Osteocyte (in vitro differentiated cells): ENCODE measurements around the gene ABCG1. TPM values are rescaled to one million over a fixed set of nuclear protein-coding genes. Genes with fewer than 3 reads are reported as not detected.

Source experiments
- DNase-seq: peaks from one replicate; pipeline ENCODE4 v3.0.0; 2021; ENCODE audit warnings: mixed read lengths; ENCODE audit not compliant: unreplicated experiment; ENCODE audit errors: extremely low spot score
- H3K27ac Mint-ChIP-seq: one replicate; pipeline ENCODE4 v1.8.0; 2021; ENCODE audit warnings: mild to moderate bottlenecking, mixed read lengths; ENCODE audit not compliant: unreplicated experiment
- H3K27me3 Mint-ChIP-seq: one replicate; pipeline ENCODE4 v1.8.0; 2021; ENCODE audit warnings: mixed read lengths; ENCODE audit not compliant: unreplicated experiment
- H3K36me3 Mint-ChIP-seq: one replicate; pipeline ENCODE4 v1.8.0; 2021; ENCODE audit warnings: mixed read lengths; ENCODE audit not compliant: unreplicated experiment
- H3K4me1 Mint-ChIP-seq: one replicate; pipeline ENCODE4 v1.8.0; 2021; ENCODE audit warnings: mixed read lengths; ENCODE audit not compliant: unreplicated experiment
- H3K4me3 Mint-ChIP-seq: one replicate; pipeline ENCODE4 v1.8.0; 2021; ENCODE audit warnings: mild to moderate bottlenecking, moderate library complexity, mixed read lengths; ENCODE audit not compliant: unreplicated experiment
- H3K9me3 Mint-ChIP-seq: one replicate; pipeline ENCODE4 v1.8.0; 2021; ENCODE audit warnings: mixed read lengths; ENCODE audit not compliant: unreplicated experiment
- CTCF ChIP-seq: fragments of 200-600 bp; sonication (generic); IDR thresholded peaks from 2 replicates; pipeline ENCODE4 v1.5.0; 2021; ENCODE audit warnings: antibody characterized with exemption, mild to moderate bottlenecking, moderate library complexity
- total RNA-seq: library from RNA; stranded (reverse); gene quantifications from 2 replicates; pipeline ENCODE4 v1.2.1, GENCODE V29; 2021

ABCG1 gene
- total RNA-seq, 1 donor from 2014 or later, result 16.5 TPM

DNA sequence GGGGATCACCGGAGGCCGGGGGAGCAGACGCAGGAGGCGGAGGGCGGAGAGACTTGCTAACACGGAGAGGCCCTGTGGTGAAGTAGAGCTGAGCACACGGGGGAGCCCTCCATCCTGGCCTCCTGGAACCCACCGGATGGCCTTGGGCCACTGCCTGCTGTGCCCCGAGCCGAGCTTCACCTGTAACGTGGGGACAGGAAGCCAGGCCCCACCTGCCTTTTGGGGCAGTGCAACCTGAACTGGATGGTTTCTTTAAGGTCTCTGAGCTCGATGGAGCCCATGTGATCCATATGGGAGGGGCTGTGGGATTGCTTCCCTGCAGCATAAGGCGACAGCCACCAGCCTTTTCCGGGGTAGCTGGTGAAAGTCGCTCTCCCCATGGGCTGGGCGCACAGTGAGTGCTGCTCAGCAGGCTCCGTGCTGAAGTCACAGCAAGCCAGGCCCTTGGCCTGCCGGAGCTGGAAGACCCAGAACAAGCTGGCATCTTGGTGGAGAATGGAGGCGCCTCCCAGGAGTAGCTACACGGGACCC lies 60.5 kb downstream of the ABCG1 start:
- DNase-seq, result no peak
- Mint-ChIP-seq H3K36me3 (peaks cover 7% of the 10 kb centered on the region), H3K27ac (no peak overlapping the region), H3K27me3 (no peaks in the 10 kb centered on the region), H3K4me3 (no peak overlapping the region), H3K9me3 (no peaks in the 10 kb centered on the region), H3K4me1 (peaks cover 7% of the 10 kb centered on the region)
- TF ChIP-seq CTCF, result no peak

DNA sequence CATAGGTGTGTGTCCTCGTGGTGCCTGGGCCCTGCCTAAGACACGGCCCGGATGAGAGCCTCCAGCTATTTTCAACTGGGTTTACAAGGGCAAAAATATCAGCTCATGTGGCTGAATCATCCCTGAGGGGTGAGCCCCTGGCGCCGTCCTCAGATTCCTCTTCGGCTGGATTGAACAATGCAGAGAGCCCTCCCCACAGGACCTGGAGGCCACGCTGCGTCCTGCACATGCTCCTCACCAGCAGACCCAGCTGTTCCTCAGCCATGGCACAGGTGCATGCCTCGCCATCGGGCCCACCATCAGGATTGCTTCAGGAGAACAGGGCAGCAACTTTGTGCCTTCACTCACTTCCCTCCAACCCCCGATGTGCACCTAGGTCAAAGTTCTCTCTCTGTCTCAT lies 60.9 kb downstream of the ABCG1 start:
- Mint-ChIP-seq H3K9me3 (no peaks in the 10 kb centered on the region), H3K4me3 (no peak overlapping the region), H3K4me1 (peaks cover 7% of the 10 kb centered on the region), H3K27me3 (peaks cover 3% of the 10 kb centered on the region), H3K27ac (no peak overlapping the region), H3K36me3 (peaks cover 7% of the 10 kb centered on the region)
- no peak for TF ChIP-seq CTCF
- no peak for DNase-seq

GRCh38 chr21:42280356-42281180 lies 61.6 kb downstream of the ABCG1 start:
- Mint-ChIP-seq H3K27ac (no peak overlapping the region), H3K27me3 (peaks cover 3% of the 10 kb centered on the region), H3K4me3 (no peak overlapping the region), H3K9me3 (no peaks in the 10 kb centered on the region), H3K4me1 (peaks cover 7% of the 10 kb centered on the region), H3K36me3 (peaks cover 7% of the 10 kb centered on the region)
- no peak for DNase-seq
- no peak for TF ChIP-seq CTCF

DNA sequence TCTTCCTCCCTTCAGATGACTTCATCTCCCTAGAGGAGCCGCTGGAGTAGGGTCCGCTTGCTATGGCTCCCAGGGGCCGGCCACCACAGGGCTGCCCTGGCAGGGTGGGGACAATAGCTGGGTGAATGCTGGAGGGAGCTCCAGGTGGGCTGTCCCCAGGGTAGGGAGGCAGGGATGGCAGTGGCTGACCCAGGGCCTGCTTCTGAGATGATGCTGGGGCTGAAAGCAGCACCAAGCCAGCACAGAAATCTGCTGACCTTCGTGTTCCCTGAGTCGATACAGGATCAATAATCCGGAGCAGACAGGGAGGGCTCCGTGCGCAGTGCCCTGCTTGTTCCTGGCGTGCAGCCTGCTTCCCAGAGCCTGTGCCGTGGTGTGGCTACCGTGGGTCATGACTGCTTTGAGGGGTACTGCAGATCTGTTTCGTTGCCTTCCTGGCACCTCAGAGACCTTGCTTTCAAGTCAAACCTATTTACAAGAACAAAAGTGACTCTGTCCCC lies 62.3 kb downstream of the ABCG1 start:
- Mint-ChIP-seq H3K27me3 (peaks cover 8% of the 10 kb centered on the region), H3K36me3 (peaks cover 7% of the 10 kb centered on the region), H3K4me1 (peaks cover 7% of the 10 kb centered on the region), H3K27ac (no peak overlapping the region), H3K9me3 (no peaks in the 10 kb centered on the region), H3K4me3 (no peak overlapping the region)
- no peak for TF ChIP-seq CTCF
- no peak for DNase-seq

GRCh38 chr21:42282021-42282420 lies 63.1 kb downstream of the ABCG1 start:
- Mint-ChIP-seq H3K4me1 (peaks cover 6% of the 10 kb centered on the region), H3K27me3 (peaks cover 14% of the 10 kb centered on the region), H3K9me3 (no peaks in the 10 kb centered on the region), H3K36me3 (peaks cover 7% of the 10 kb centered on the region), H3K4me3 (no peak overlapping the region), H3K27ac (no peak overlapping the region)
- no peak for DNase-seq
- TF ChIP-seq CTCF, result no peak
